B cell (primary cell): ENCODE results near the gene KNOP1. TPM values are rescaled to one million over a fixed set of nuclear protein-coding genes. Genes with fewer than 3 reads are reported as not detected.

Experiments used
- ATAC-seq: fragments of 200-7000 bp; cut with Tn5 transposase; one replicate; pipeline ENCODE4 v1.10.0; 2021; ENCODE audit warnings: low read depth, mild to moderate bottlenecking, moderate number of reproducible peaks, moderate library complexity
- CTCF ChIA-PET: fragments of 350-600 bp; sonication (Branson Sonifier 250); formaldehyde crosslinking; loops from one replicate; lab custom pipeline; 2021; ENCODE audit warnings: antibody characterized with exemption, inconsistent platforms; lab: Charles Lee
- POLR2A ChIA-PET: fragments of 350-600 bp; sonication (Branson Sonifier 250); formaldehyde crosslinking; loops from one replicate; lab custom pipeline; 2021; ENCODE audit warnings: antibody characterized with exemption; lab: Charles Lee
- DNase-seq: peaks from one replicate; pipeline ENCODE4 v3.0.0; 2013
- H2AFZ ChIP-seq: 2 replicates; pipeline ENCODE4 v1.6.1; 2012; ENCODE audit warnings: mild to moderate bottlenecking, low read depth, low read length; ENCODE audit not compliant: insufficient read depth, poor library complexity, severe bottlenecking
- H3K27ac ChIP-seq, 2 donors: 1 replicate in 1 of 2; 2 replicates in 1 of 2; pipeline ENCODE4 v1.5.1; 2012 to 2013; ENCODE audit warnings: low read length in 2 of 2, mild to moderate bottlenecking in 2 of 2, moderate library complexity in 1 of 2
- H3K27me3 ChIP-seq, 4 experiments: fragments of 200-600 bp in 1 of 4; sonication (generic) in 1 of 4; replicated peaks in 1 of 4; 1 replicate in 2 of 4; 2 replicates in 2 of 4; pipeline versions ENCODE4 v1.6.1 to v1.7.0; 2013 to 2016; ENCODE audit warnings: low read length in 3 of 4, mild to moderate bottlenecking in 2 of 4, mixed read lengths in 1 of 4, moderate library complexity in 1 of 4; ENCODE audit not compliant: insufficient read depth in 4 of 4, control insufficient read depth in 3 of 4; ENCODE audit errors: control extremely low read depth in 1 of 4
- H3K36me3 ChIP-seq, 2 experiments: replicated peaks in 1 of 2; 1 replicate in 1 of 2; 2 replicates in 1 of 2; pipeline versions ENCODE4 v1.6.1 to v1.7.1; 2013; ENCODE audit warnings: low read length in 1 of 2; ENCODE audit not compliant: insufficient read depth in 2 of 2, control insufficient read depth in 1 of 2; ENCODE audit errors: control extremely low read depth in 1 of 2, extremely low read depth in 1 of 2
- H3K4me1 ChIP-seq, 2 donors: fragments of 200-600 bp in 1 of 2; sonication (generic) in 1 of 2; 1 replicate in 1 of 2; 2 replicates in 1 of 2; pipeline versions ENCODE4 v1.5.1 to v1.6.1; 2013 to 2017; ENCODE audit warnings: low read length in 2 of 2; ENCODE audit not compliant: control insufficient read depth in 2 of 2, insufficient read depth in 2 of 2
- H3K4me2 ChIP-seq: replicated peaks from 2 replicates; pipeline ENCODE3; 2012; ENCODE audit warnings: mild to moderate bottlenecking, low read depth, low read length; ENCODE audit not compliant: poor library complexity, severe bottlenecking
- H3K4me3 ChIP-seq, 5 experiments: fragments of 200-600 bp in 1 of 5; sonication (generic) in 1 of 5; 1 replicate in 3 of 5; 2 replicates in 2 of 5; pipeline versions ENCODE4 v1.5.1 to v1.7.0; 2011 to 2016; ENCODE audit warnings: low read length in 4 of 5, mild to moderate bottlenecking in 4 of 5, low read depth in 2 of 5, control low read depth in 1 of 5, moderate library complexity in 1 of 5; ENCODE audit not compliant: insufficient read depth in 1 of 5; ENCODE audit errors: control extremely low read depth in 1 of 5, extremely low read depth in 1 of 5
- H3K79me2 ChIP-seq: fragments of 200-600 bp; sonication (generic); one replicate; pipeline ENCODE4 v1.6.0; 2016; ENCODE audit warnings: low read length; ENCODE audit not compliant: control insufficient read depth, insufficient read depth
- H3K9ac ChIP-seq: fragments of 200-600 bp; sonication (generic); 2 replicates; pipeline ENCODE4 v1.6.1; 2017; ENCODE audit warnings: mild to moderate bottlenecking, low read length, moderate library complexity
- H3K9me3 ChIP-seq, 3 donors: one replicate each; pipeline versions ENCODE4 v1.6.1 to v1.7.1; 2013; ENCODE audit warnings: low read length in 2 of 3; ENCODE audit not compliant: control insufficient read depth in 2 of 3, insufficient read depth in 1 of 3; ENCODE audit errors: control extremely low read depth in 1 of 3
- H4K20me1 ChIP-seq: 2 replicates; pipeline ENCODE4 v1.6.0; 2012; ENCODE audit warnings: mild to moderate bottlenecking, low read length; ENCODE audit not compliant: insufficient read depth, control insufficient read depth, poor library complexity, severe bottlenecking
- H3K27ac Mint-ChIP-seq: one replicate; pipeline ENCODE4 v1.8.0; 2021; ENCODE audit warnings: mixed read lengths
- H3K27me3 Mint-ChIP-seq: one replicate; pipeline ENCODE4 v1.8.0; 2021; ENCODE audit warnings: mixed read lengths
- H3K4me1 Mint-ChIP-seq: one replicate; pipeline ENCODE4 v1.8.0; 2021; ENCODE audit warnings: mixed read lengths
- H3K4me3 Mint-ChIP-seq: one replicate; pipeline ENCODE4 v1.8.0; 2021; ENCODE audit warnings: mixed read lengths
- H3K9me3 Mint-ChIP-seq: one replicate; pipeline ENCODE4 v1.8.0; 2022; ENCODE audit warnings: mixed read lengths; ENCODE audit not compliant: insufficient read depth
- EZH2 ChIP-seq: IDR thresholded peaks from 2 replicates; pipeline ENCODE4 v1.6.1; 2012; ENCODE audit warnings: borderline replicate concordance, low read depth, mild to moderate bottlenecking, moderate library complexity, low read length; ENCODE audit not compliant: insufficient read depth, poor library complexity, severe bottlenecking
- WGBS: methylation state at CpG from one replicate; pipeline ENCODE4 v1.1.5; 2013; ENCODE audit warnings: missing lambda C conversion rate; ENCODE audit not compliant: insufficient coverage; 5-methylcytosine and 5-hydroxymethylcytosine counted together
- intact Hi-C: fragments of 100-400 bp; cut with micrococcal nuclease; formaldehyde crosslinking; loops from one replicate; pipeline ENCODE4 v1.10.0; 2022
- polyA plus RNA-seq: library from polyadenylated mRNA; depleted of rRNA; stranded (reverse); fragments of >200 nt; gene quantifications from 2 replicates; pipeline ENCODE4 v1.2.3, GENCODE V29; 2012
- total RNA-seq, 2 donors: library from RNA; stranded (reverse); fragments of 120-200 nt in 1 of 2; gene quantifications; 1 replicate in 1 of 2; 2 replicates in 1 of 2; pipeline versions ENCODE4 v1.2.3 to v1.2.4, GENCODE V29; 2013 to 2022
- TF ChIP-seq, protein P1 (sequence below): fragments of 200-600 bp; IDR thresholded peaks from one replicate; pipeline ENCODE4 v1.8.0; 2022; ENCODE audit warnings: antibody characterized with exemption, mild to moderate bottlenecking

KNOP1 gene
- total and polyA plus RNA-seq, 2 donors (not counting 1 experiment from before 2014, with no cell fraction given): 1.6 to 16.9 TPM

DNA sequence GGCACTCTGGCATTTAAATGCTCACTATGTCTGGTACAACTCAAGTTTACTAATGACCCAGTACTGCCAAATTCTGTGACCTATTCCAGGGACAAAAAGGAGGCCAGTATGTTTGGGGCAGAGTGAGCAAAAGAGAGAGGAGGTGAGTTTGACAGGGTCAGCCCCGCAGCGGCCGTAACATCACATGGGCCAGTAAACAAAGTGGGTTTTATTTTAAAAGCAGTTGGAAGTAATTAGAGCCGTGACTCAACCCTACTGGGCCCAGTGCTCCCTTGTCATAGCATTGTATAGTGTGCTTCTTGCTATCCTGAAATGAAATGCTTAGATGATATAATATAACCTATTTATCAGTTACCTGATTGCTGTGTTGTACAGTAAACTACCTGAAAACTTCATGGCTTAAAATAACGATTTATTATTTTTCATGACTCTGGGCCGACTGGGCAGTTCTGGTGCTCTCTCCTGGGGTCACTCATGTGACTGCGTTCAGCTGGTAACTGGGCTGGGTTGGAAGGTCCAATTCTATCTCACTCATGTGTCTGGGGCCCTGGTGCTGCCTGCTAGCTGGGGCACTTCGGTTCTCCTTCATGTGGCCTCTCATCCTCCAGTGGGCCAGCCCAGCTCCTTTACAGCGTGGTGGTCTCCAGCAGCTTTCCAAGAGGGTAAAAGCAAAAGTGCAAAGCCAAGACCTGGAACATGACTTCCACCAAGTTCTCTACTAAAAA is 27.4 kb upstream of the KNOP1 start:
- Histone ChIP-seq H3K4me1 (no peaks in the 10 kb centered on the region), H3K79me2 (no peaks in the 10 kb centered on the region), H3K27ac (no peak overlapping the region), H2AFZ (no peak overlapping the region), H3K4me3 (no peak overlapping the region), H3K9me3 (no peaks in the 10 kb centered on the region), H3K4me2 (no peak overlapping the region), H3K9ac (no peak overlapping the region), H3K36me3 (no peaks in the 10 kb centered on the region), H4K20me1 (no peaks in the 10 kb centered on the region), H3K27me3 (no peaks in the 10 kb centered on the region)
- DNase-seq (no peak), ATAC-seq (no peak)
- no peaks in the 10 kb centered on the region for H3K4me1 Mint-ChIP-seq
- intact Hi-C loops: no loop called here
- ChIA-PET POLR2A (no interaction called here), CTCF (no interaction called here)
- 93% methylated on average over 7 of the region's 9 CpGs for WGBS
- H3K27me3 Mint-ChIP-seq: no peaks in the 10 kb centered on the region
- H3K4me3 Mint-ChIP-seq: no peak overlapping the region
- H3K27ac Mint-ChIP-seq: no peak overlapping the region
- no peak for TF ChIP-seq EZH2
- TF ChIP-seq, protein P1, sequence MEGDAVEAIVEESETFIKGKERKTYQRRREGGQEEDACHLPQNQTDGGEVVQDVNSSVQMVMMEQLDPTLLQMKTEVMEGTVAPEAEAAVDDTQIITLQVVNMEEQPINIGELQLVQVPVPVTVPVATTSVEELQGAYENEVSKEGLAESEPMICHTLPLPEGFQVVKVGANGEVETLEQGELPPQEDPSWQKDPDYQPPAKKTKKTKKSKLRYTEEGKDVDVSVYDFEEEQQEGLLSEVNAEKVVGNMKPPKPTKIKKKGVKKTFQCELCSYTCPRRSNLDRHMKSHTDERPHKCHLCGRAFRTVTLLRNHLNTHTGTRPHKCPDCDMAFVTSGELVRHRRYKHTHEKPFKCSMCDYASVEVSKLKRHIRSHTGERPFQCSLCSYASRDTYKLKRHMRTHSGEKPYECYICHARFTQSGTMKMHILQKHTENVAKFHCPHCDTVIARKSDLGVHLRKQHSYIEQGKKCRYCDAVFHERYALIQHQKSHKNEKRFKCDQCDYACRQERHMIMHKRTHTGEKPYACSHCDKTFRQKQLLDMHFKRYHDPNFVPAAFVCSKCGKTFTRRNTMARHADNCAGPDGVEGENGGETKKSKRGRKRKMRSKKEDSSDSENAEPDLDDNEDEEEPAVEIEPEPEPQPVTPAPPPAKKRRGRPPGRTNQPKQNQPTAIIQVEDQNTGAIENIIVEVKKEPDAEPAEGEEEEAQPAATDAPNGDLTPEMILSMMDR: no peak
- no peaks in the 10 kb centered on the region for H3K9me3 Mint-ChIP-seq

DNA sequence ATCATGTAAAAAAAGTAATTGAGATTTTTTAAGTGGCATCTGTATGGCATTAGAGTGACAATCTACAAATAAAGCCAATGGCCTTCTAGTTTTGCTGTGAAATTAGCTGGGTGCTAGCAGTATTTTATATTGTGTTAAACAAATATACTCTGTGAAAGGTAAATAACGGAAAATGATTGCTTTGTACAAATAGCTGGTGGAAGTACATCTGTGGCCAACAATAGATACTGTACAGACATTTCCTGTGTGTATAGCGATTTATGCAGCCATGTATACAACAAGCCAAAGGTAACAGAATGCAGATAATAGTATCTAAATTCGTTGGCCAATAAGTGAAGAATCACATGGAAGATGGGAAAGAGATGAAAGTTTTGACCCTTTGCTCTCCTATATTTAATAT is 26.6 kb upstream of the KNOP1 start:
- Histone ChIP-seq H3K9me3 (no peaks in the 10 kb centered on the region), H4K20me1 (no peaks in the 10 kb centered on the region), H3K79me2 (no peaks in the 10 kb centered on the region), H3K27ac (no peak overlapping the region), H3K36me3 (no peaks in the 10 kb centered on the region), H3K4me2 (no peak overlapping the region), H3K4me1 (no peaks in the 10 kb centered on the region), H3K4me3 (no peak overlapping the region), H2AFZ (no peak overlapping the region), H3K9ac (no peak overlapping the region), H3K27me3 (no peaks in the 10 kb centered on the region)
- Mint-ChIP-seq H3K27ac (no peak overlapping the region), H3K4me1 (no peaks in the 10 kb centered on the region), H3K9me3 (no peaks in the 10 kb centered on the region), H3K27me3 (no peaks in the 10 kb centered on the region), H3K4me3 (no peak overlapping the region)
- DNase-seq (no peak), ATAC-seq (no peak)
- ChIA-PET POLR2A (interaction anchor here (0.6 kb wide), 1 partner anchor 21 kb away, joined by 6 read pairs; no protein-coding TSS in a partner anchor), CTCF (no interaction called here)
- no peak for TF ChIP-seq EZH2
- TF ChIP-seq, protein P1: no peak
- intact Hi-C loops: no loop called here
- no CpG with 5 or more reads among the region's 3 CpGs for WGBS
